Trophoblast cell (in vitro differentiated cells and primary cell): ENCODE measurements around the gene EMC1.
A peak's percentile ranks its signal among the peaks of the same experiment; 100 is the strongest.

ENCODE experiments used
- DNase-seq, 2 donors: peaks; one replicate each; pipeline ENCODE4 v3.0.0-alpha.2; 2016
- H2AFZ ChIP-seq: 2 replicates; pipeline ENCODE4 v1.6.1; 2013; ENCODE audit warnings: low read length, moderate library complexity, mild to moderate bottlenecking; ENCODE audit not compliant: insufficient read depth, poor library complexity
- H2AK5ac ChIP-seq: 2 replicates; pipeline ENCODE4 v1.6.1; 2013; ENCODE audit warnings: mild to moderate bottlenecking, low read length
- H2BK120ac ChIP-seq: 2 replicates; pipeline ENCODE4 v1.6.1; 2013; ENCODE audit warnings: low read length, mild to moderate bottlenecking, moderate library complexity; ENCODE audit not compliant: insufficient read depth, poor library complexity
- H2BK12ac ChIP-seq: 2 replicates; pipeline ENCODE4 v1.6.1; 2013; ENCODE audit warnings: mild to moderate bottlenecking, low read length, moderate library complexity
- H2BK5ac ChIP-seq: 2 replicates; pipeline ENCODE4 v1.6.1; 2013; ENCODE audit warnings: low read length, low read depth, moderate library complexity, mild to moderate bottlenecking; ENCODE audit not compliant: poor library complexity
- H3K14ac ChIP-seq: 2 replicates; pipeline ENCODE4 v1.6.1; 2013; ENCODE audit warnings: mild to moderate bottlenecking, low read length
- H3K18ac ChIP-seq: 2 replicates; pipeline ENCODE4 v1.6.1; 2013; ENCODE audit warnings: mild to moderate bottlenecking, low read length
- H3K23ac ChIP-seq: 2 replicates; pipeline ENCODE4 v1.6.1; 2013; ENCODE audit warnings: low read length
- H3K27ac ChIP-seq: 2 replicates; pipeline ENCODE4 v1.5.1; 2013; ENCODE audit warnings: low read depth, mild to moderate bottlenecking, inconsistent platforms, low read length, moderate library complexity
- H3K27me3 ChIP-seq: 2 replicates; pipeline ENCODE4 v1.6.1; 2013; ENCODE audit warnings: inconsistent platforms, mild to moderate bottlenecking, low read length, moderate library complexity; ENCODE audit not compliant: insufficient read depth
- H3K36me3 ChIP-seq, 2 experiments: 1 replicate in 1 of 2; 2 replicates in 1 of 2; pipeline ENCODE4 v1.6.1; 2013; ENCODE audit warnings: low read length in 2 of 2, mild to moderate bottlenecking in 2 of 2, moderate library complexity in 1 of 2; ENCODE audit not compliant: insufficient read depth in 2 of 2, control insufficient read depth in 1 of 2
- H3K4ac ChIP-seq: 2 replicates; pipeline ENCODE4 v1.6.1; 2013; ENCODE audit warnings: low read depth, mild to moderate bottlenecking, low read length, moderate library complexity
- H3K4me1 ChIP-seq, 2 experiments: 1 replicate in 1 of 2; 2 replicates in 1 of 2; pipeline ENCODE4 v1.6.1; 2013; ENCODE audit warnings: low read length in 2 of 2, mild to moderate bottlenecking in 2 of 2, moderate library complexity in 1 of 2; ENCODE audit not compliant: insufficient read depth in 2 of 2, control insufficient read depth in 1 of 2
- H3K4me2 ChIP-seq: 2 replicates; pipeline ENCODE4 v1.6.1; 2013; ENCODE audit warnings: inconsistent platforms, mild to moderate bottlenecking, low read length, moderate library complexity
- H3K4me3 ChIP-seq: 2 replicates; pipeline ENCODE4 v1.5.1; 2013; ENCODE audit warnings: mild to moderate bottlenecking, low read depth, low read length, inconsistent platforms
- H3K79me1 ChIP-seq: one replicate; pipeline ENCODE4 v1.6.1; 2013; ENCODE audit warnings: low read length
- H3K79me2 ChIP-seq: 2 replicates; pipeline ENCODE4 v1.6.1; 2013; ENCODE audit warnings: low read length, mild to moderate bottlenecking; ENCODE audit not compliant: control insufficient read depth, insufficient read depth, poor library complexity
- H3K9ac ChIP-seq: 2 replicates; pipeline ENCODE4 v1.6.1; 2013; ENCODE audit warnings: mild to moderate bottlenecking, low read length
- H3K9me3 ChIP-seq: 2 replicates; pipeline ENCODE4 v1.6.1; 2013; ENCODE audit warnings: low read depth, mild to moderate bottlenecking, control low read depth, inconsistent platforms, low read length; ENCODE audit not compliant: insufficient read depth
- H4K12ac ChIP-seq: 2 replicates; pipeline ENCODE4 v1.6.1; 2013; ENCODE audit warnings: low read depth, mild to moderate bottlenecking, low read length, moderate library complexity
- H4K8ac ChIP-seq: 2 replicates; pipeline ENCODE4 v1.6.1; 2013; ENCODE audit warnings: low read depth, mild to moderate bottlenecking, low read length, moderate library complexity
- H4K91ac ChIP-seq: one replicate; pipeline ENCODE4 v1.6.1; 2013; ENCODE audit warnings: low read depth, mild to moderate bottlenecking, low read length, moderate library complexity
- WGBS: extraction: QIAGEN DNeasy Blood & Tissue Kit; methylation state at CpG from one replicate; pipeline ENCODE4 v1.1.7; 2013; ENCODE audit warnings: missing lambda C conversion rate; ENCODE audit not compliant: insufficient read length, insufficient coverage; ENCODE audit errors: extremely low coverage; 5-methylcytosine and 5-hydroxymethylcytosine counted together

Gene EMC1

GRCh38 chr1:19204446-19205266 is 46.7 kb downstream of the EMC1 start:
- Histone ChIP-seq H4K12ac (no peak overlapping the region), H3K36me3 (peaks cover 6 to 10% of the 10 kb centered on the region in 2 experiments), H3K9ac (no peak overlapping the region), H2AFZ (no peak overlapping the region), H3K9me3 (no peaks in the 10 kb centered on the region), H2BK5ac (no peak overlapping the region), H3K79me2 (peaks cover 20% of the 10 kb centered on the region), H3K4me1 (peaks cover 0 to 2% of the 10 kb centered on the region in 2 experiments), H3K18ac (no peak overlapping the region), H3K4me2 (no peak overlapping the region), H3K23ac (no peak overlapping the region), H2AK5ac (no peak overlapping the region), H2BK12ac (no peak overlapping the region), H4K8ac (no peak overlapping the region), H3K14ac (no peak overlapping the region), H2BK120ac (no peak overlapping the region), H3K4ac (peak overlapping the region; percentile 97), H3K79me1 (peaks cover 2% of the 10 kb centered on the region), H4K91ac (no peak overlapping the region), H3K4me3 (no peak overlapping the region), H3K27ac (no peak overlapping the region), H3K27me3 (no peaks in the 10 kb centered on the region)
- peak in 1 of 2 donors; percentile 18 for DNase-seq
- no CpG with 5 or more reads among the region's 6 CpGs for WGBS

- Histone ChIP-seq H2AK5ac (no peak overlapping the region), H2AFZ (no peak overlapping the region), H2BK120ac (no peak overlapping the region), H3K9me3 (no peaks in the 10 kb centered on the region), H3K4me1 (peaks cover 0 to 2% of the 10 kb centered on the region in 2 experiments), H2BK12ac (no peak overlapping the region), H3K27me3 (no peaks in the 10 kb centered on the region), H4K8ac (no peak overlapping the region), H3K4me3 (no peak overlapping the region), H4K91ac (no peak overlapping the region), H3K9ac (no peak overlapping the region), H3K36me3 (peaks cover 8 to 18% of the 10 kb centered on the region in 2 experiments), H4K12ac (no peak overlapping the region), H2BK5ac (no peak overlapping the region), H3K79me1 (no peaks in the 10 kb centered on the region), H3K23ac (no peak overlapping the region), H3K18ac (no peak overlapping the region), H3K4me2 (no peak overlapping the region), H3K79me2 (peaks cover 15% of the 10 kb centered on the region), H3K4ac (peak overlapping the region; percentile 84), H3K14ac (no peak overlapping the region), H3K27ac (no peak overlapping the region)
- no peak for DNase-seq
- WGBS: no CpG with 5 or more reads among the region's 2 CpGs
Measured at GRCh38 chr1:19203440-19203839, 47.9 kb downstream of the EMC1 start.

DNA sequence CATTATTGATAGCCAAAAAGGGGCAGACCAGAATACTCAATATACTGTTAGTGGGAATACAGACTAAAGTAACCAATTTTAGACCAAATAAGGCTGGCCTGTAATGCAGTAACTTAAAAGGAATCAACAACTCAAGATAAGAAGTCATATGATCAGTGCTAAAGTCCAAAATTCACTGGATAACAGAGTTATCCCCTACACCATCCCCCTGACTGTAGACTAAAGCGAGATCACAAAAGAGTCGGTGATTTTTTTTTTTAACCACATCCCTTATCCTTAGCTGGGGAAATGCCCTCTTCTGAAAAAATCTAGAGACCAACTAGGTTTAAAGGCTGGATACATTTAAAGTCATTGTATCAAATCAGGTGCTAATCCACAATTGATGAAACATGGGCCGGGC is 48.9 kb downstream of the EMC1 start:
- H3K4me3 ChIP-seq: no peak overlapping the region
- no peaks in the 10 kb centered on the region for H3K27me3 ChIP-seq
- no peak overlapping the region for H3K23ac ChIP-seq
- no peak overlapping the region for H2BK12ac ChIP-seq
- no peaks in the 10 kb centered on the region for H3K79me1 ChIP-seq
- H3K36me3 ChIP-seq: peaks cover 9 to 25% of the 10 kb centered on the region in 2 experiments
- no peak overlapping the region for H3K18ac ChIP-seq
- no peak overlapping the region for H3K4me2 ChIP-seq
- peaks cover 11% of the 10 kb centered on the region for H3K79me2 ChIP-seq
- H4K91ac ChIP-seq: no peak overlapping the region
- no peak for DNase-seq
- H2BK120ac ChIP-seq: no peak overlapping the region
- no peak overlapping the region for H3K9ac ChIP-seq
- no peak overlapping the region for H2AFZ ChIP-seq
- H3K9me3 ChIP-seq: no peaks in the 10 kb centered on the region
- H3K4me1 ChIP-seq: no peaks in the 10 kb centered on the region
- H3K14ac ChIP-seq: no peak overlapping the region
- H4K8ac ChIP-seq: no peak overlapping the region
- no CpG with 5 or more reads among the region's 3 CpGs for WGBS
- H4K12ac ChIP-seq: no peak overlapping the region
- H2AK5ac ChIP-seq: no peak overlapping the region
- no peak overlapping the region for H3K27ac ChIP-seq
- H3K4ac ChIP-seq: peak overlapping the region; percentile 85
- H2BK5ac ChIP-seq: no peak overlapping the region

GRCh38 chr1:19199969-19200604 is 51.2 kb downstream of the EMC1 start:
- Histone ChIP-seq H3K14ac (no peak overlapping the region), H3K27ac (no peak overlapping the region), H3K36me3 (peaks cover 12 to 32% of the 10 kb centered on the region in 2 experiments), H3K23ac (no peak overlapping the region), H4K12ac (no peak overlapping the region), H3K27me3 (no peaks in the 10 kb centered on the region), H3K4ac (no peak overlapping the region), H4K91ac (no peak overlapping the region), H3K79me1 (no peaks in the 10 kb centered on the region), H3K4me1 (no peaks in the 10 kb centered on the region), H2BK5ac (no peak overlapping the region), H3K9me3 (no peaks in the 10 kb centered on the region), H3K9ac (no peak overlapping the region), H2BK12ac (no peak overlapping the region), H4K8ac (no peak overlapping the region), H3K4me2 (no peak overlapping the region), H3K79me2 (peaks cover 2% of the 10 kb centered on the region), H3K4me3 (no peak overlapping the region), H3K18ac (no peak overlapping the region), H2AFZ (no peak overlapping the region), H2AK5ac (no peak overlapping the region), H2BK120ac (no peak overlapping the region)
- no CpG with 5 or more reads among the region's 4 CpGs for WGBS
- no peak for DNase-seq
